Motor neuron (in vitro differentiated cells): ENCODE measurements around the gene SLC5A5. TPM values are rescaled to one million over a fixed set of nuclear protein-coding genes. Genes with fewer than 3 reads are reported as not detected.
"Not testable (repeated sequence)": the region's sequence is repeated elsewhere in the genome, so short reads cannot be mapped to it uniquely, and the experiment has no call there.

Experiments used
- ATAC-seq, 8 experiments: fragments of 200-7000 bp; cut with Tn5 transposase; replicated peaks in 6 of 8; 2 replicates each; pipeline ENCODE4 v1.8.0; 2021; ENCODE audit warnings: mild to moderate bottlenecking in 8 of 8, moderate library complexity in 8 of 8
- H3K27ac ChIP-seq, 2 donors: fragments of 250-450 bp; sonication (Bioruptor Pico); 2 replicates each; pipeline ENCODE4 v1.9.0; 2021; ENCODE audit warnings: antibody characterized with exemption in 2 of 2, mild to moderate bottlenecking in 2 of 2, moderate library complexity in 1 of 2
- H3K4me1 ChIP-seq, 2 donors: fragments of 250-450 bp; sonication (Bioruptor Pico); replicated peaks in 1 of 2; 2 replicates each; pipeline ENCODE4 v1.6.1; 2021; ENCODE audit warnings: antibody characterized with exemption in 2 of 2, mild to moderate bottlenecking in 2 of 2, moderate library complexity in 1 of 2
- H3K4me3 ChIP-seq, 5 donors: fragments of 250-450 bp; sonication (Bioruptor Pico); 2 replicates each; pipeline ENCODE4 v1.9.0; 2021; ENCODE audit warnings: antibody characterized with exemption in 5 of 5, mild to moderate bottlenecking in 5 of 5, moderate library complexity in 4 of 5
- WGBS, 10 experiments: fragments of 450-650 bp; shearing (Covaris generic); methylation state at CpG; one replicate each; pipeline ENCODE4 v1.0.0; 2022; 5-methylcytosine and 5-hydroxymethylcytosine counted together
- in situ Hi-C, 9 experiments: fragments of 400-800 bp; cut with MboI; loops; one replicate each; pipeline ENCODE4 v1.15.0; 2021; ENCODE audit warnings: low sequenced_read_pairs in 9 of 9, low pct_unique_long_range_greater_than_20kb in 2 of 9; ENCODE audit not compliant: unreplicated experiment in 9 of 9
- total RNA-seq, 8 experiments: library from RNA; unstranded; fragments of 300-600 nt; gene quantifications; 2 replicates each; pipeline versions ENCODE4 v1.2.3 to v1.2.4, GENCODE V29; 2022

The SLC5A5 gene
- total RNA-seq, 8 experiments from 2014 or later, result 0.05 to 4.2 (median 0.36) TPM; not detected in 2

- 13 to 100% (median 62%) methylated on average over 1 to 6 of the region's 7 CpGs for WGBS, 10 experiments
- in situ Hi-C loops, result no loop called here
- no peaks in the 10 kb centered on the region for H3K4me1 ChIP-seq
- no peak overlapping the region for H3K27ac ChIP-seq
- H3K4me3 ChIP-seq, result no peak overlapping the region
- no peak for ATAC-seq
Measured at GRCh38 chr19:17886515-17886914, 14.8 kb downstream of the SLC5A5 start.

DNA sequence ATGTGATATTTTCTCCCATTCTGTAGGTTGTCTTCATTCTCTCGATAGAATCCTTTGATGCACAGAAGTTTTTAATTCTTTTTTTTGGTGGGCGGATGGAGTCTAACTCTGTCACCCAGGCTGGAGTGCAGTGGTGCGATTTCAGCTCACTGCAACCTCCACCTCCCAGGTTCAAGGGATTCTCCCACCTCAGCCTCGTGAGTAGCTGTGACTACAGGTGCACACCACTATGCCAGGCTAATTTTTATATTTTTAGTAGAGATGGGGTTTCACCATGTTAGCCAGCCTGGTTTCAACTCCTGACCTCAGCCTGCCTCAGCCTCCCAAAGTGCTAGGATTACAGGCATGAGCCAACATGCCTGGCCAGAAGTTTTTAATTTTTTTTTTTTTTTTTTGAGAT is 15.5 kb downstream of the SLC5A5 start:
- H3K27ac ChIP-seq, H3K4me1 ChIP-seq, H3K4me3 ChIP-seq, in situ Hi-C loops, ATAC-seq: not testable (repeated sequence)
- WGBS, 10 experiments, result 0 to 86% (median 59%) methylated on average over 1 to 4 of the region's 4 CpGs; no CpG with 5 or more reads in 2 of the 10 experiments

DNA sequence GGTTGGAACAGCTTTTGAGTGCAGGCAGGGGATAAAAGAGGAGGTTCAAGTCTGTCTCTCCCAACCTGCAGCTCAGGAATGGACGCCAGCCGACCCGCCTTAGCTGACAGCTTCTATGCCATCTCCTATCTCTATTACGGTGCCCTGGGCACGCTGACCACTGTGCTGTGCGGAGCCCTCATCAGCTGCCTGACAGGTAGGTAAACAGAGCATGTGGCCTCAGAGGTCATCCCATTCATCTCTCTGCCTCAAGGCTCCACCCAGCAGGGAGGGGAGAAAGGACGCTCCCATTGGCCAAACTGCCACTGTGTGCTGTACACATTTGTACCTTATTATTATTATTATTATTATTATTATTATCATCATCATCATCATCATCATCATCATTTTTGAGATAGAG is 16.5 kb downstream of the SLC5A5 start:
- WGBS, 10 experiments, result 50 to 90% (median 62%) methylated on average over 1 to 6 of the region's 7 CpGs; no CpG with 5 or more reads in 6 of the 10 experiments

GRCh38 chr19:17889609-17890214 is 18.0 kb downstream of the SLC5A5 start:
- WGBS, 10 experiments, result 0 to 60% (median 7%) methylated on average over 1 to 12 of the region's 18 CpGs; no CpG with 5 or more reads in 4 of the 10 experiments
- peak in 6 of 8 experiments; percentile 30 to 86 (median 57) for ATAC-seq
- no peak overlapping the region for H3K27ac ChIP-seq
- H3K4me3 ChIP-seq, result no peak overlapping the region
- in situ Hi-C loops, result no loop called here
- H3K4me1 ChIP-seq, result no peaks in the 10 kb centered on the region

More for the DNA sequence above, 16.5 kb downstream of the SLC5A5 start:
- Histone ChIP-seq H3K27ac (no peak overlapping the region), H3K4me3 (no peak overlapping the region), H3K4me1 (no peaks in the 10 kb centered on the region)
- in situ Hi-C loops, result no loop called here
- ATAC-seq, result no peak

- no peaks in the 10 kb centered on the region for H3K4me1 ChIP-seq
- no peak overlapping the region for H3K4me3 ChIP-seq
- no peak for ATAC-seq
- no peak overlapping the region for H3K27ac ChIP-seq
- in situ Hi-C loops, result no loop called here
- 47 to 100% (median 55%) methylated on average over 1 to 7 of the region's 9 CpGs; no CpG with 5 or more reads in 4 of the 10 experiments for WGBS, 10 experiments
Measured at GRCh38 chr19:17893766-17894165, 22.0 kb downstream of the SLC5A5 start.

GRCh38 chr19:17902701-17903100 is 31.0 kb downstream of the SLC5A5 start:
- Histone ChIP-seq H3K4me3 (no peak overlapping the region), H3K4me1 (no peaks in the 10 kb centered on the region), H3K27ac (no peak overlapping the region)
- in situ Hi-C loops, result no loop called here
- WGBS, 10 experiments, result 0 to 85% (median 38%) methylated on average over 1 to 4 of the region's 6 CpGs; no CpG with 5 or more reads in 6 of the 10 experiments
- ATAC-seq, result peak in 3 of 8 experiments; percentile 71 to 98 (median 97)

DNA sequence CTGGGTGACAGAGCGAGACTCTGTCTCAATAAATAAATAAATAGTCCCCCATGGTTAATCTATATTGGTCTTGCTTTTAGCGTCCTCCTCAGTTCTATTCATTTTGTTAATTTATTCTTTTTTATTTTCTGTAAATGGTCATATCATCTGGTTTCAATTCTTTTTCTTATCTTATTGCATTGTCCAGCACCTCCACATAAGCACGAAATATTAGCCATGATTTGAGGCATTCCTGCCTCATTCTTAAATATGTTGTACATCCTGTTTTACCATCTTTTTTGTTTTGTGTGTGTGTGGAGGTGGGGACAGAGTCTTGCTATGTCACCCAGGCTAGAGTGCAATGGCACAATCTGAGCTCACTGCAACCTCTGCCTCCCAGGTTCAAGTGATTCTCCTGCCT is 36.5 kb downstream of the SLC5A5 start:
- no peak overlapping the region for H3K27ac ChIP-seq
- ATAC-seq, result no peak
- no peak overlapping the region for H3K4me3 ChIP-seq
- 55 to 92% (median 79%) methylated on average over 2 to 3 of the region's 3 CpGs for WGBS, 10 experiments
- H3K4me1 ChIP-seq, result no peaks in the 10 kb centered on the region
- in situ Hi-C loops, result no loop called here

GRCh38 chr19:17909003-17909732 is 37.4 kb downstream of the SLC5A5 start:
- no peak overlapping the region for H3K4me3 ChIP-seq

DNA sequence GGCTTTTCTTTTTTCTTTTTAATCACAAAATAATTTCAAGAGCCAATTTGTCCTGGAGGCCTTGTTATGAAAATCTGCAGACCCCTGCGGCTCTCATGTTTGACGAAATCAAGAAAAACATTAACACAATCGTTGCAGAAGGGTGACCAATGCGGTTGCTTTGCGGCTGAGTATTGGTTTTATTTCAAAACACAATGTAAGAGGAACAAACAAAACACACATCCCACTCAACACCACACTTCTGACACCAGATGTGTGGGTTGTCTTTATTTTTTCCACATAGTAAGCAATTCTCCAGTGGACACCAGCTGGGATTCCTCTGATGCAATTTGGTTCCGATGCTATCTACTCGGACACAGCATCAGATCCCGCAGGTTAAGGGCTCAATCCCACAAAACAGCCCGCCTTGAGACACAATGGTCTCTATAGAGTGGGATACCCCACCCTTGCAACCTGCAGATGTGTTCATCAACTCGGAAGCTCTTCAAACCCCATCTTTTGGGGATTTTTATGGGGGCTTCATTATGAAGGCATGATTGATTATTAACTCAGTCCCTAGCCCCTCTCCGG is 39.1 kb downstream of the SLC5A5 start:
- WGBS, 10 experiments, result 44 to 83% (median 69%) methylated on average over 2 to 8 of the region's 11 CpGs
- no peak overlapping the region for H3K27ac ChIP-seq
- in situ Hi-C loops, result no loop called here
- H3K4me3 ChIP-seq, result no peak overlapping the region
- no peak for ATAC-seq
- H3K4me1 ChIP-seq, result no peaks in the 10 kb centered on the region

More at GRCh38 chr19:17909003-17909732, 37.4 kb downstream of the SLC5A5 start:
- WGBS, 10 experiments, result 0 to 90% (median 30%) methylated on average over 1 to 4 of the region's 7 CpGs; no CpG with 5 or more reads in 2 of the 10 experiments
- H3K4me1 ChIP-seq, result no peaks in the 10 kb centered on the region
- no peak overlapping the region for H3K27ac ChIP-seq
- ATAC-seq, result peak in 3 of 8 experiments; percentile 92 to 98 (median 95)
- in situ Hi-C loops, result no loop called here

DNA sequence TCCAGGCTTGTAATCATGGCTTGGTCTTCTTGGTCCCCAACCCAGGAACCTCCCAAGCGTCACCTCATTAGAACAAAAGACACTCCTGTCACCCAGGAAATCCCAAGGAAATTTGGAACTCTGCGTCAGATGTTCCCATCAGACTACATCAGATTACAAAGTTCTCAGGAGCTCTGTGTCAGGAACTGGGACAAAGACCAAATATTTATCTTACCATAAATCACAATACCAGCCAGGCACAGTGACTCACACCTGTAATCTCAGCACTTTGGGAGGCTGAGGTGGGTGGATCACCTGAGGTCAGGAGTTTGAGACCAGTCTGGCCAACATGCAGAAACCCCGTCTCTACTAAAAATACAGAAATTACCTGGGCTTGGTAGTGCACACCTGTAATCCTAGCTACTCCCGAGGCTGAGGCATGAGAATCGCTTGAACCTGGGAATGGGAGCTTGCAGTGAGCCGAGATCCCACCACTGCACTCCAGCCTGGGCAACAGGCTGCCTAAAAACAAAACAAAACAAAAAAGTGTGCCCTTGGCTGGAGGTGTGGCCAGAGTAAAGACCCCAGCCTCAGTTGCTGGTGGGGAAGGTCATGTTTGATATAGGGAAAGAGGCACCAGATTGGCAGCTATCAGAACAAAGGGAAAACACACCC is 44.3 kb downstream of the SLC5A5 start:
- no peaks in the 10 kb centered on the region for H3K4me1 ChIP-seq
- in situ Hi-C loops, result no loop called here
- no peak overlapping the region for H3K4me3 ChIP-seq
- no peak for ATAC-seq
- H3K27ac ChIP-seq, result no peak overlapping the region
- whole genome bisulfite sequencing, 10 experiments, result 52 to 80% (median 77%) methylated on average over 1 to 6 of the region's 6 CpGs; no CpG with 5 or more reads in 4 of the 10 experiments

GRCh38 chr19:17918151-17918550 is 46.4 kb downstream of the SLC5A5 start:
- H3K27ac ChIP-seq, H3K4me1 ChIP-seq, in situ Hi-C loops, ATAC-seq, H3K4me3 ChIP-seq: not testable (repeated sequence)
- WGBS, 10 experiments, result no CpG with 5 or more reads among the region's 30 CpGs

DNA sequence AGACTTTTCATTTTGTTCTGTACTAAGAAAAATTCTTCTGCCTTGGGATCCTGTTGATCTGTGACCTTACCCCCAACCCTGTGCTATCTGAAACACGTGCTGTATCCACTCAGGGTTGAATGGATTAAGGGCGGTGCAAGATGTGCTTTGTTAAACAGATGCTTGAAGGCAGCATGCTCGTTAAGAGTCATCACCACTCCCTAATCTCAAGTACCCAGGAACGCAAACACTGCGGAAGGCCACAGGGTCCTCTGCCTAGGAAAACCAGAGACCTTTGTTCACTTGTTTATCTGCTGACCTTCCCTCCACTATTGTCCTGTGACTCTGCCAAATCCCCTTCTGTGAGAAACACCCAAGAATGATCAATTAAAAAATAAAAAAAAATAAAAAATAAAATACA is 47.4 kb downstream of the SLC5A5 start:
- in situ Hi-C loops, ATAC-seq, H3K27ac ChIP-seq, H3K4me1 ChIP-seq, H3K4me3 ChIP-seq: not testable (repeated sequence)
- WGBS, 10 experiments, result no CpG with 5 or more reads among the region's 5 CpGs

DNA sequence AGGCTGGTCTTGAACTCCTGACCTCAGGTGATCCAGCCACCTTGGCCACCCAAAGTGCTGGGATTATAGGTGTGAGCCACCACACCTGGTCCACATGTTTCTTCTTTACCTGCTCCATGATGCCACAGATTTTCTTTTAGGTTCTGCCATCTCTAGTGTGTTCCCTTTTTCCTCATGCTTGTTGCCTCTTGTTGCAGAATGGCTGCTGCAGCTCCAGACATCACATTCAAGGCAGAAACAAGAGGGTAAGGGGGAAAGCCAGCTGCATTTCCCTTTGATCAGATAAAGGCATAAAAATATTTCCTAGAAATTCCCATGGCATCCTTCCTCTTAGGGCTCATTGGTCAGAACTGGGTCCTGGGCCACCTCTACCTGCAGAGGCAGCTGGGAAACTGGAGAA is 48.8 kb downstream of the SLC5A5 start:
- Histone ChIP-seq H3K4me3 (no peak overlapping the region), H3K4me1 (no peaks in the 10 kb centered on the region), H3K27ac (no peak overlapping the region)
- in situ Hi-C loops, result loop anchor here in 1 of 9 experiments (10.0 kb wide), 1 partner anchor 46 kb away; the partner anchor contains the start of gene SLC5A5
- ATAC-seq, result no peak
